PC-3 (cell line): ENCODE data around the gene THEMIS. TPM values are rescaled to one million over a fixed set of nuclear protein-coding genes. Genes with fewer than 3 reads are reported as not detected.

Source experiments
- ATAC-seq: fragments of 200-7000 bp; cut with Tn5 transposase; 2 replicates; pipeline ENCODE4 v1.9.1; 2020; ENCODE audit warnings: mild to moderate bottlenecking, moderate library complexity
- BruUV-seq: library from RNA; stranded (reverse); fragments of 400-500 nt; replicated peaks from 2 replicates; lab custom pipeline; 2021; lab: Mats Ljungman, UMichigan
- CTCF ChIA-PET: fragments of 300-600 bp; sonication (Branson Sonifier 250); formaldehyde crosslinking; loops from one replicate; lab custom pipeline; 2022; ENCODE audit warnings: antibody characterized with exemption; lab: Charles Lee
- POLR2A ChIA-PET: fragments of 300-600 bp; sonication (Branson Sonifier 250); formaldehyde crosslinking; loops from one replicate; lab custom pipeline; 2022; ENCODE audit warnings: antibody characterized with exemption; ENCODE audit not compliant: unreplicated experiment; lab: Charles Lee
- DNase-seq: peaks from one replicate; pipeline ENCODE4 v3.0.0-alpha.2; 2015
- H2AFZ ChIP-seq: fragments of 300-600 bp; sonication (generic); 2 replicates; pipeline ENCODE4 v1.6.0; 2016; ENCODE audit warnings: antibody characterized with exemption, low read length
- H3F3A ChIP-seq: fragments of 300-600 bp; sonication (generic); one replicate; pipeline ENCODE4 v1.6.0; 2017; ENCODE audit warnings: antibody characterized with exemption, low read length, control low read depth, mild to moderate bottlenecking; ENCODE audit not compliant: unreplicated experiment
- H3K27ac ChIP-seq: fragments of 300-600 bp; sonication (generic); 2 replicates; pipeline ENCODE4 v1.5.1; 2016; ENCODE audit warnings: mild to moderate bottlenecking, low read length
- H3K27me3 ChIP-seq: fragments of 300-600 bp; sonication (generic); 2 replicates; pipeline ENCODE4 v1.6.1; 2016; ENCODE audit warnings: low read length, mixed read lengths
- H3K36me3 ChIP-seq: fragments of 300-600 bp; sonication (generic); 2 replicates; pipeline ENCODE4 v1.6.1; 2016; ENCODE audit warnings: low read depth, mixed run types, low read length, mixed read lengths
- H3K4me1 ChIP-seq: fragments of 300-600 bp; sonication (generic); 2 replicates; pipeline ENCODE4 v1.5.1; 2016; ENCODE audit warnings: low read length; ENCODE audit not compliant: insufficient read depth
- H3K4me2 ChIP-seq: fragments of 300-600 bp; sonication (generic); 2 replicates; pipeline ENCODE4 v1.6.0; 2016; ENCODE audit warnings: low read length
- H3K4me3 ChIP-seq: fragments of 300-600 bp; sonication (generic); 2 replicates; pipeline ENCODE4 v1.5.1; 2016; ENCODE audit warnings: mild to moderate bottlenecking, low read length, mixed read lengths
- H3K79me2 ChIP-seq: fragments of 300-600 bp; sonication (generic); 2 replicates; pipeline ENCODE4 v1.6.1; 2017; ENCODE audit warnings: low read length, mixed read lengths
- H3K9ac ChIP-seq: fragments of 300-600 bp; sonication (generic); 2 replicates; pipeline ENCODE4 v1.6.0; 2016; ENCODE audit warnings: mild to moderate bottlenecking, low read length
- H3K9me2 ChIP-seq: fragments of 300-600 bp; sonication (generic); replicated peaks from 2 replicates; pipeline ENCODE4 v1.6.1; 2016; ENCODE audit warnings: mixed run types, low read length, mixed read lengths
- H3K9me3 ChIP-seq: fragments of 300-600 bp; sonication (generic); 2 replicates; pipeline ENCODE4 v1.6.1; 2016; ENCODE audit warnings: low read length, mixed read lengths
- H4K20me1 ChIP-seq: fragments of 300-600 bp; sonication (generic); 2 replicates; pipeline ENCODE4 v1.6.1; 2016; ENCODE audit warnings: low read length, mixed read lengths
- EZH2 ChIP-seq: fragments of 300-600 bp; sonication (generic); IDR thresholded peaks from one replicate; pipeline ENCODE4 v1.6.1; 2017; ENCODE audit warnings: antibody characterized with exemption, mild to moderate bottlenecking, low read length; ENCODE audit not compliant: unreplicated experiment
- EZH2phosphoT487 ChIP-seq: fragments of 300-600 bp; sonication (generic); IDR thresholded peaks from 2 replicates; pipeline ENCODE4 v1.6.1; 2018; ENCODE audit warnings: mild to moderate bottlenecking, antibody characterized with exemption, low read length, borderline replicate concordance
- intact Hi-C: fragments of 100-400 bp; cut with micrococcal nuclease; formaldehyde crosslinking; loops from 2 replicates; pipeline ENCODE4 v1.9.0; 2023
- total RNA-seq: library from RNA; depleted of rRNA; stranded (reverse); fragments of >200 nt; gene quantifications from 2 replicates; pipeline ENCODE4 v1.2.3, GENCODE V29; 2014
- TF ChIP-seq, protein P1 (sequence below): fragments of 300-600 bp; sonication (generic); conservative IDR thresholded peaks from 2 replicates; pipeline ENCODE4 v1.5.1; 2017; ENCODE audit warnings: antibody characterized with exemption, low read depth, mild to moderate bottlenecking, low read length

THEMIS gene
- total RNA-seq, 1 experiment from 2014 or later: not detected

DNA sequence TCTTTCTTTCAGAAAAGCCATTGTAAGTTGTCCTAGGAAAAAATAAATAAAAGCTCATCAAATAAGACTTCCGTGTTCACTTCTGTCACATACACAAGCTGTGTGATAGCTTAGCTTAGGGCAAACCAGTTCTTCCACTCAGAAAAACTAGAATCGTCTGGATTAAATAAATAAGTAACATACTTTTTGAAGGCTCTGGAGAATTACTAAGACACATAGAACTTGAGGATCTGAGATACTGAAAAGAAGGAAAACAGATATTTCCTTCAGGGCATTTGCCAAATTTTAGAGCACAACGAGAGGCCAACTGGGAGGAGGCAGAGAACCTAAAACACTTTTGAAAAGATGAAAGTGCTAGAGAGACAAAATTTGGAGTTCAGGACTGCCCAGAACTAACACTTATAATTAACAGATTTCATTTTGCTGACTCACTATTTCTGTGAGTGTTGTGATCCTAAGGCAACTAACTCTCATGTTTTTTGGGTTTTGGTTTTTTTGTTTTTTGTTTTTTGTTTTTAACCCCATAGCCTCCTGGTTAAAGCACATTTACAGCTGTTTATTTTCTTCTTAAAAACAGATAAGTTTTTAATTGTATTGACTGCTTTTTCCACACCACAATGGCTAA is 38.7 kb upstream of the THEMIS start:
- no peaks in the 10 kb centered on the region for H3K79me2 ChIP-seq
- ATAC-seq: peak; percentile 74
- peak overlapping the region; percentile 80 for H3K4me2 ChIP-seq
- no TSS peak for BruUV-seq
- peak overlapping the region; percentile 55; the same call in 1 of the 2 replicates for H3K9ac ChIP-seq
- intact Hi-C loops: no loop called here
- POLR2A ChIA-PET: interaction anchor here (0.6 kb wide), 1 partner anchor 338 kb away, joined by 15 read pairs; no protein-coding TSS in a partner anchor
- no peaks in the 10 kb centered on the region for H3K27me3 ChIP-seq
- H3K4me1 ChIP-seq: peaks cover 24% of the 10 kb centered on the region
- no peak for TF ChIP-seq EZH2
- TF ChIP-seq, protein P1, sequence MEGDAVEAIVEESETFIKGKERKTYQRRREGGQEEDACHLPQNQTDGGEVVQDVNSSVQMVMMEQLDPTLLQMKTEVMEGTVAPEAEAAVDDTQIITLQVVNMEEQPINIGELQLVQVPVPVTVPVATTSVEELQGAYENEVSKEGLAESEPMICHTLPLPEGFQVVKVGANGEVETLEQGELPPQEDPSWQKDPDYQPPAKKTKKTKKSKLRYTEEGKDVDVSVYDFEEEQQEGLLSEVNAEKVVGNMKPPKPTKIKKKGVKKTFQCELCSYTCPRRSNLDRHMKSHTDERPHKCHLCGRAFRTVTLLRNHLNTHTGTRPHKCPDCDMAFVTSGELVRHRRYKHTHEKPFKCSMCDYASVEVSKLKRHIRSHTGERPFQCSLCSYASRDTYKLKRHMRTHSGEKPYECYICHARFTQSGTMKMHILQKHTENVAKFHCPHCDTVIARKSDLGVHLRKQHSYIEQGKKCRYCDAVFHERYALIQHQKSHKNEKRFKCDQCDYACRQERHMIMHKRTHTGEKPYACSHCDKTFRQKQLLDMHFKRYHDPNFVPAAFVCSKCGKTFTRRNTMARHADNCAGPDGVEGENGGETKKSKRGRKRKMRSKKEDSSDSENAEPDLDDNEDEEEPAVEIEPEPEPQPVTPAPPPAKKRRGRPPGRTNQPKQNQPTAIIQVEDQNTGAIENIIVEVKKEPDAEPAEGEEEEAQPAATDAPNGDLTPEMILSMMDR: no peak
- TF ChIP-seq EZH2phosphoT487: no peak
- CTCF ChIA-PET: interaction anchor here (0.6 kb wide), 1 partner anchor 70 kb away, joined by 3 read pairs; no protein-coding TSS in a partner anchor
- no peaks in the 10 kb centered on the region for H4K20me1 ChIP-seq
- peak; percentile 71 for DNase-seq
- peak overlapping the region; percentile 87 for H3K27ac ChIP-seq
- H3K36me3 ChIP-seq: no peaks in the 10 kb centered on the region
- H2AFZ ChIP-seq: peak overlapping the region; percentile 66
- no peaks in the 10 kb centered on the region for H3K9me3 ChIP-seq
- peak overlapping the region; percentile 35; the same call in 1 of the 2 replicates for H3K4me3 ChIP-seq
- no peaks in the 10 kb centered on the region for H3F3A ChIP-seq
- no peaks in the 10 kb centered on the region for H3K9me2 ChIP-seq

DNA sequence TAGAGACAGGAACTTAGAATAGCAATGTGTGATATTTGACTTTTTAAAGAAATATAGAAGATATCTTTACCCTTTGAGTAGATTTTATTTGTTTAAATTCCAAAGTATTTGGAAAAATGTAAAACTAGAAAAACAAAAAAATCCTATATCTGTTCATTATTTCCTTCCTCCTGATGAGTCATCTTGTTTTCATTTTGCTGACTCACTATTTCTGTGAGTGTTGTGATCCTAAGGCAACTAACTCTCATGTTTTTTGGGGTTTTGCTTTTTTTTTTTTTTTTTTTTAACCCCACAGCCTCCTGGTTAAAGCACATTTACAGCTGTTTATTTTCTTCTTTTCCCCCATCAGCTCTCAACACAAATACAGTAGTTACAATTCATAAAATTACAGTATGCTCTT is 37.8 kb upstream of the THEMIS start:
- Histone ChIP-seq H3K4me1 (peaks cover 24% of the 10 kb centered on the region), H3K9me3 (no peaks in the 10 kb centered on the region), H3F3A (no peaks in the 10 kb centered on the region), H3K27ac (peak overlapping the region; percentile 87), H3K9ac (peak overlapping the region; percentile 55), H2AFZ (peak overlapping the region; percentile 66), H3K4me2 (peak overlapping the region; percentile 80), H3K79me2 (no peaks in the 10 kb centered on the region), H3K27me3 (no peaks in the 10 kb centered on the region), H3K36me3 (no peaks in the 10 kb centered on the region), H4K20me1 (no peaks in the 10 kb centered on the region), H3K4me3 (peak overlapping the region; percentile 35; the same call in 1 of the 2 replicates), H3K9me2 (no peaks in the 10 kb centered on the region)
- DNase-seq (peak; percentile 71), ATAC-seq (peak; percentile 65)
- no peak for TF ChIP-seq EZH2phosphoT487
- TF ChIP-seq, protein P1: no peak
- no peak for TF ChIP-seq EZH2
- ChIA-PET POLR2A (interaction anchor here (0.6 kb wide), 1 partner anchor 338 kb away, joined by 15 read pairs; no protein-coding TSS in a partner anchor), CTCF (no interaction called here)
- intact Hi-C loops: no loop called here
- no TSS peak for BruUV-seq

DNA sequence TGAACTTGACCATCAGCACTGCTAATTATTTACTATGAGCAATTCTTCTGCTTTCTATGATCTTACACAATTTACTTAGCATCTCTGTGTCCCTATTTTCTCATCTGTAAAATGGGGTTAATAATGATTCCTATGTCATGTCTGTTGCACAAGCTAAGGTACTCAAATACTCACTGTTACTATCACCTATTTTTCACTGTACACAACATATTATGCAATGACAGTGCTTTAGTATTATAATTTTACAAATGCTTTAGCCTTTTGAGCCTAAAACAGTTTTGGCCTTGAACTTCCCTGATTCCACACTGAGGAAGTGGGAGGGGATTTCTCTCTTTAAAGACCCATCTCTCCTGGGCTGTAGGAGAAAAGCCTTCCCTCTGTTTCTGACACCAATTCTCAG is 36.9 kb upstream of the THEMIS start:
- H3K4me2 ChIP-seq: no peak overlapping the region
- no peaks in the 10 kb centered on the region for H3K27me3 ChIP-seq
- H2AFZ ChIP-seq: no peak overlapping the region
- ATAC-seq (no peak), DNase-seq (no peak)
- H3K36me3 ChIP-seq: no peaks in the 10 kb centered on the region
- no peaks in the 10 kb centered on the region for H3K9me3 ChIP-seq
- intact Hi-C loops: no loop called here
- H3F3A ChIP-seq: no peaks in the 10 kb centered on the region
- no TSS peak for BruUV-seq
- CTCF ChIA-PET: no interaction called here
- no peak overlapping the region; the same call in 1 of the 2 replicates for H3K27ac ChIP-seq
- H3K9ac ChIP-seq: no peak overlapping the region
- H3K4me1 ChIP-seq: peaks cover 24% of the 10 kb centered on the region
- TF ChIP-seq EZH2phosphoT487 (no peak), EZH2 (no peak)
- TF ChIP-seq, protein P1: no peak
- no peak overlapping the region for H3K4me3 ChIP-seq
- POLR2A ChIA-PET: no interaction called here
- no peaks in the 10 kb centered on the region for H3K9me2 ChIP-seq
- H4K20me1 ChIP-seq: no peaks in the 10 kb centered on the region
- no peaks in the 10 kb centered on the region for H3K79me2 ChIP-seq
